GM18502 (cell line): ENCODE measurements around the gene KDM2A.

Experiments used
- ATAC-seq: cut with Tn5 transposase; IDR thresholded peaks from one replicate; pipeline ENCODE4 v1.9.1; 2021; ENCODE audit warnings: mild to moderate bottlenecking; ENCODE audit not compliant: unreplicated experiment, poor library complexity

KDM2A gene

GRCh38 chr11:67292671-67293070 is 173.6 kb downstream of the KDM2A start:
- no peak for ATAC-seq

GRCh38 chr11:67293090-67293489 is 174.0 kb downstream of the KDM2A start:
- ATAC-seq = no peak

- ATAC-seq = no peak
These were observed 176.8 kb downstream of the KDM2A start for GRCh38 chr11:67295846-67296245.

GRCh38 chr11:67298786-67299185 is 179.7 kb downstream of the KDM2A start:
- ATAC-seq = no peak

GRCh38 chr11:67299471-67300191 is 180.6 kb downstream of the KDM2A start:
- no peak for ATAC-seq

- ATAC-seq = no peak
These were observed 181.2 kb downstream of the KDM2A start for GRCh38 chr11:67300256-67300755.

GRCh38 chr11:67300756-67301312 is 181.8 kb downstream of the KDM2A start:
- no peak for ATAC-seq

GRCh38 chr11:67301313-67301921 is 182.4 kb downstream of the KDM2A start:
- ATAC-seq = no peak

- no peak for ATAC-seq
These were observed 183.0 kb downstream of the KDM2A start for GRCh38 chr11:67301951-67302516.

GRCh38 chr11:67302571-67303131 is 183.6 kb downstream of the KDM2A start:
- no peak for ATAC-seq

- no peak for ATAC-seq
These were observed 184.2 kb downstream of the KDM2A start, which contains the start of gene SSH3 for GRCh38 chr11:67303132-67303834. Gene SSH3 (plus strand): TSS chr11:67303530. CDS start chr11:67303626, 96 bp downstream.

GRCh38 chr11:67303835-67304411 is 184.9 kb downstream of the KDM2A start:
- no peak for ATAC-seq

GRCh38 chr11:67304511-67305113 is 185.5 kb downstream of the KDM2A start:
- no peak for ATAC-seq

- ATAC-seq = no peak
These were observed 187.9 kb downstream of the KDM2A start for GRCh38 chr11:67306769-67307544.

GRCh38 chr11:67307545-67308001 is 188.5 kb downstream of the KDM2A start:
- ATAC-seq = no peak
